Endothelial cell (in vitro differentiated cells): Measurements from ENCODE around the gene CYTH1. TPM values are rescaled to one million over a fixed set of nuclear protein-coding genes. Genes with fewer than 3 reads are reported as not detected.

Experiments used
- DNase-seq: peaks from one replicate; pipeline ENCODE4 v3.0.0; 2021; ENCODE audit warnings: low spot score
- H3K27ac Mint-ChIP-seq: one replicate; pipeline ENCODE4 v1.8.0; 2021; ENCODE audit warnings: mixed read lengths, inconsistent platforms; ENCODE audit not compliant: unreplicated experiment
- H3K27me3 Mint-ChIP-seq: one replicate; pipeline ENCODE4 v1.8.0; 2021; ENCODE audit warnings: mild to moderate bottlenecking, moderate library complexity, mixed read lengths, inconsistent platforms; ENCODE audit not compliant: unreplicated experiment
- H3K36me3 Mint-ChIP-seq: one replicate; pipeline ENCODE4 v1.8.0; 2021; ENCODE audit warnings: mild to moderate bottlenecking, low read depth, mixed read lengths, inconsistent platforms; ENCODE audit not compliant: unreplicated experiment
- H3K4me1 Mint-ChIP-seq: one replicate; pipeline ENCODE4 v1.8.0; 2021; ENCODE audit warnings: mild to moderate bottlenecking, mixed read lengths, inconsistent platforms; ENCODE audit not compliant: unreplicated experiment
- H3K4me3 Mint-ChIP-seq: one replicate; pipeline ENCODE4 v1.8.0; 2021; ENCODE audit warnings: mild to moderate bottlenecking, mixed read lengths, inconsistent platforms; ENCODE audit not compliant: unreplicated experiment
- H3K9me3 Mint-ChIP-seq: one replicate; pipeline ENCODE4 v1.8.0; 2021; ENCODE audit warnings: mixed read lengths, inconsistent platforms; ENCODE audit not compliant: unreplicated experiment
- CTCF ChIP-seq: fragments of 200-600 bp; sonication (generic); IDR thresholded peaks from one replicate; pipeline ENCODE4 v1.5.0; 2021; ENCODE audit warnings: antibody characterized with exemption; ENCODE audit not compliant: unreplicated experiment
- total RNA-seq: library from RNA; stranded (reverse); fragmentation: NEBNext Ultra II Directional; extraction: Animal tissue kit (Norgen Biotek cat#: 25700); gene quantifications from one replicate; pipeline ENCODE4 v1.2.1, GENCODE V29; 2021; ENCODE audit not compliant: unreplicated experiment

Gene CYTH1
- total RNA-seq, 1 donor from 2014 or later: 73.3 TPM

GRCh38 chr17:78767806-78768205 is 14.3 kb downstream of the CYTH1 start:
- no peak for DNase-seq
- H3K4me3 Mint-ChIP-seq: no peak overlapping the region
- H3K4me1 Mint-ChIP-seq: peaks cover 23% of the 10 kb centered on the region
- no peak overlapping the region for H3K27ac Mint-ChIP-seq
- no peaks in the 10 kb centered on the region for H3K9me3 Mint-ChIP-seq
- TF ChIP-seq CTCF: no peak
- peaks cover 3% of the 10 kb centered on the region for H3K27me3 Mint-ChIP-seq
- H3K36me3 Mint-ChIP-seq: no peaks in the 10 kb centered on the region

GRCh38 chr17:78766743-78767294 is 15.3 kb downstream of the CYTH1 start:
- H3K36me3 Mint-ChIP-seq: no peaks in the 10 kb centered on the region
- H3K4me1 Mint-ChIP-seq: peaks cover 22% of the 10 kb centered on the region
- H3K4me3 Mint-ChIP-seq: no peak overlapping the region
- H3K27ac Mint-ChIP-seq: no peak overlapping the region
- TF ChIP-seq CTCF: no peak
- peaks cover 3% of the 10 kb centered on the region for H3K27me3 Mint-ChIP-seq
- H3K9me3 Mint-ChIP-seq: no peaks in the 10 kb centered on the region
- no peak for DNase-seq

- Mint-ChIP-seq H3K4me3 (no peak overlapping the region), H3K27me3 (peaks cover 3% of the 10 kb centered on the region), H3K4me1 (peaks cover 20% of the 10 kb centered on the region), H3K36me3 (no peaks in the 10 kb centered on the region), H3K9me3 (no peaks in the 10 kb centered on the region), H3K27ac (no peak overlapping the region)
- DNase-seq: no peak
- TF ChIP-seq CTCF: no peak
Measured at GRCh38 chr17:78766225-78766624, 15.8 kb downstream of the CYTH1 start.

GRCh38 chr17:78765821-78766220 is 16.3 kb downstream of the CYTH1 start:
- peaks cover 3% of the 10 kb centered on the region for H3K27me3 Mint-ChIP-seq
- no peaks in the 10 kb centered on the region for H3K36me3 Mint-ChIP-seq
- no peak for TF ChIP-seq CTCF
- H3K9me3 Mint-ChIP-seq: no peaks in the 10 kb centered on the region
- peak overlapping the region; percentile 59 for H3K27ac Mint-ChIP-seq
- peaks cover 20% of the 10 kb centered on the region for H3K4me1 Mint-ChIP-seq
- DNase-seq: no peak
- H3K4me3 Mint-ChIP-seq: no peak overlapping the region

GRCh38 chr17:78764871-78765270 is 17.2 kb downstream of the CYTH1 start:
- Mint-ChIP-seq H3K4me1 (peaks cover 22% of the 10 kb centered on the region), H3K27ac (peak overlapping the region; percentile 5), H3K27me3 (no peaks in the 10 kb centered on the region), H3K4me3 (no peak overlapping the region), H3K36me3 (no peaks in the 10 kb centered on the region), H3K9me3 (no peaks in the 10 kb centered on the region)
- no peak for TF ChIP-seq CTCF
- DNase-seq: no peak
